Kidney (tissue), 14 donors: Measurements from ENCODE around the gene CTDP1. TPM values are rescaled to one million over a fixed set of nuclear protein-coding genes. Genes with fewer than 3 reads are reported as not detected.

ENCODE experiments used
- DNase-seq, 5 donors: peaks; one replicate each; pipeline ENCODE4 v3.0.0-alpha.2; 2013 to 2020
- FAIRE-seq: peaks from 2 replicates; lab custom pipeline; 2012; peaks lifted over from hg19 to GRCh38; lab: Jason Lieb, UNC
- H3K27ac ChIP-seq, 2 donors: one replicate each; pipeline ENCODE4 v1.7.0; 2013; ENCODE audit warnings: low read depth in 2 of 2, low read length in 2 of 2, inconsistent platforms in 1 of 2
- H3K27me3 ChIP-seq: one replicate; pipeline ENCODE4 v1.7.1; 2013; ENCODE audit warnings: low read length, inconsistent platforms; ENCODE audit not compliant: control insufficient read depth, insufficient read depth
- H3K36me3 ChIP-seq, 3 donors: one replicate each; pipeline versions ENCODE4 v1.7.0 to v1.7.1; 2013; ENCODE audit warnings: low read length in 3 of 3, control low read depth in 1 of 3, inconsistent platforms in 1 of 3; ENCODE audit not compliant: insufficient read depth in 3 of 3, control insufficient read depth in 2 of 3
- H3K4me1 ChIP-seq, 3 donors: one replicate each; pipeline versions ENCODE4 v1.7.0 to v1.7.1; 2013; ENCODE audit warnings: low read length in 3 of 3, inconsistent platforms in 1 of 3, low read depth in 1 of 3; ENCODE audit not compliant: control insufficient read depth in 2 of 3, insufficient read depth in 2 of 3
- H3K4me3 ChIP-seq, 3 donors: one replicate each; pipeline versions ENCODE4 v1.7.0 to v1.8.1; 2013; ENCODE audit warnings: low read length in 3 of 3, control low read depth in 1 of 3, inconsistent platforms in 1 of 3
- H3K9ac ChIP-seq, 3 donors: one replicate each; pipeline versions ENCODE4 v1.7.0 to v1.7.1; 2013; ENCODE audit warnings: low read length in 3 of 3, control low read depth in 1 of 3, inconsistent platforms in 1 of 3
- H3K9me3 ChIP-seq, 3 donors: one replicate each; pipeline versions ENCODE4 v1.7.0 to v1.7.1; 2013; ENCODE audit warnings: low read length in 3 of 3, control low read depth in 1 of 3, inconsistent platforms in 1 of 3; ENCODE audit not compliant: control insufficient read depth in 2 of 3, insufficient read depth in 1 of 3
- intact Hi-C: fragments of 100-400 bp; cut with DNase I; formaldehyde crosslinking; loops from one replicate; pipeline ENCODE4 v1.11.1; 2022
- polyA plus RNA-seq: library from polyadenylated mRNA; stranded (reverse); fragments of 350-450 nt; fragmentation: Illumina TruSeq; extraction: RNeasy Lipid Tissue Mini Kit (QIAGEN cat#74804); gene quantifications from one replicate; pipeline ENCODE4 v1.2.3, GENCODE V29; 2014; ENCODE audit warnings: low read depth, low replicate concordance; ENCODE audit not compliant: insufficient read depth
- total RNA-seq: library from RNA; stranded (reverse); fragmentation: NEBNext Ultra II Directional; extraction: Animal tissue kit (Norgen Biotek cat#: 25700); gene quantifications from one replicate; pipeline ENCODE4 v1.2.1, GENCODE V29; 2021
- TF ChIP-seq, protein P1 (sequence below): IDR thresholded peaks from 3 replicates; pipeline ENCODE4 v1.5.1; 2012; ENCODE audit warnings: mild to moderate bottlenecking, moderate library complexity, borderline replicate concordance; ENCODE audit not compliant: insufficient read depth; ENCODE audit errors: extremely low read depth
- donor health status: control.
- donor health status: control.
- donor health status: control.
- donor health status: control.
- donor health status: control.
- donor health status: DM: yes; HTN: yes; CAD: no.
- donor health status: Normal renal cell carcinoma (clear cell type).

CTDP1 gene
- total and polyA plus RNA-seq, 2 donors from 2014 or later, result 11.1 to 21.8 TPM

DNA sequence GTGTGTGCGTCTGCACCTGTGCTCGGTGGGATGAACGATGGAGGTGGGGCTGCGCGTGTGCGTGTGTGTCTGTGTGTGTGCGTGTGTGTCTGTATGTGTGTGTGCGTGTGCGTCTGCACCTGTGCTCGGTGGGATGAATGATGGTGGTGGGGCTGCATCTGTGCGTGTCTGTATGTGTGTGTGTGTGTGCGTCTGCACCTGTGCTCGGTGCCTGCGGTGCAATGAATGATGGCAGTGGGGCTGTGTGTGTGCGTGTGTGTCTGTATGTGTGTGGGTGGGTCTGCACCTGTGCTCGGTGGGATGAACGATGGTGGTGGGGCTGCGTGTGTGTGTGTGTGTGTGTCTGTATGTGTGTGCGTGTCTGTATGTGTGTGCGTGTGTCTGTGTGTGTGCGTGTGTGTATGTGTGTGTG, 48.5 kb upstream of the CTDP1 start:
- Histone ChIP-seq H3K9ac (no peak overlapping the region), H3K36me3 (no peaks in the 10 kb centered on the region), H3K27me3 (no peaks in the 10 kb centered on the region), H3K27ac (no peak overlapping the region), H3K4me3 (no peak overlapping the region), H3K9me3 (peaks cover 0 to 2% (median 0%) of the 10 kb centered on the region in 3 donors), H3K4me1 (no peaks in the 10 kb centered on the region)
- peak in 1 of 5 donors; percentile 10 for DNase-seq
- intact Hi-C loops, result no loop called here
- TF ChIP-seq, protein P1, sequence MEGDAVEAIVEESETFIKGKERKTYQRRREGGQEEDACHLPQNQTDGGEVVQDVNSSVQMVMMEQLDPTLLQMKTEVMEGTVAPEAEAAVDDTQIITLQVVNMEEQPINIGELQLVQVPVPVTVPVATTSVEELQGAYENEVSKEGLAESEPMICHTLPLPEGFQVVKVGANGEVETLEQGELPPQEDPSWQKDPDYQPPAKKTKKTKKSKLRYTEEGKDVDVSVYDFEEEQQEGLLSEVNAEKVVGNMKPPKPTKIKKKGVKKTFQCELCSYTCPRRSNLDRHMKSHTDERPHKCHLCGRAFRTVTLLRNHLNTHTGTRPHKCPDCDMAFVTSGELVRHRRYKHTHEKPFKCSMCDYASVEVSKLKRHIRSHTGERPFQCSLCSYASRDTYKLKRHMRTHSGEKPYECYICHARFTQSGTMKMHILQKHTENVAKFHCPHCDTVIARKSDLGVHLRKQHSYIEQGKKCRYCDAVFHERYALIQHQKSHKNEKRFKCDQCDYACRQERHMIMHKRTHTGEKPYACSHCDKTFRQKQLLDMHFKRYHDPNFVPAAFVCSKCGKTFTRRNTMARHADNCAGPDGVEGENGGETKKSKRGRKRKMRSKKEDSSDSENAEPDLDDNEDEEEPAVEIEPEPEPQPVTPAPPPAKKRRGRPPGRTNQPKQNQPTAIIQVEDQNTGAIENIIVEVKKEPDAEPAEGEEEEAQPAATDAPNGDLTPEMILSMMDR, result no peak
- no peak for FAIRE-seq

DNA sequence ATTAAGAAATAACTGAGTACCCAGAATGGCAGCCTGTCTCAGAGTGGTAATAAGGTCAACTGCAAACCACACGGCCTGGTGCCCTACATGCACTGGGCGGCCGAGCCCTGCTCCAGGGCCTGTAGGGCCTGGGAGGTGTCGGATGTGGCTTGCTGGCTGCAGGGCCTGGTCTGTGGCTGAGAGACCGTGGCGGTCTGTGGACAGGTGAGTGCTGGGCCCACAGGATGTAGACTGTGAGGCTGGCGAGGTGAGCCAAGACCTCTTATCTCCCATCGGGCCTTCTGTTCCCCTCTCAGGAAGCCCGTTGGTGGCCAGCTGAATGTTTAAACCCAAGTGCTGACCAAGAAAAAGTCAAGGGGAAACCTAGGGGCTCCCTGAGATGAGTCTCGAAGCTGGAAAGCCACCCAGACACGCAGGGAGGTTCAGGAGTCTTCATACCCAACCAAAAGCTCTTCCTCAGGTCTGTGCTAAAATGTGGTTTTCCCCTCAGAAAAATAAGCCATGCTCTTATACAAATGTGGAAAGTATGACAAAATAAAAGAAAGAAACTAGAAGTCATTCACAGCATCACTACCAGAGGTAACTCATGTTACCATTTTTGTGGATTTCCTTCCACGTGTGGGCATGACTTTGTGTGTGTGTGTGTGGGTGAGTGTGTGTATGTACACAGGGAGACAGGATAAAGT, 47.7 kb upstream of the CTDP1 start:
- no peak overlapping the region for H3K27ac ChIP-seq
- no peaks in the 10 kb centered on the region for H3K36me3 ChIP-seq
- DNase-seq (peak in 1 of 5 donors; percentile 2), FAIRE-seq (no peak)
- H3K4me3 ChIP-seq, result no peak overlapping the region
- H3K9me3 ChIP-seq, result peaks cover 0 to 2% (median 0%) of the 10 kb centered on the region in 3 donors
- H3K9ac ChIP-seq, result no peak overlapping the region
- no peaks in the 10 kb centered on the region for H3K4me1 ChIP-seq
- no peaks in the 10 kb centered on the region for H3K27me3 ChIP-seq
- TF ChIP-seq, protein P1, result no peak
- intact Hi-C loops, result no loop called here

DNA sequence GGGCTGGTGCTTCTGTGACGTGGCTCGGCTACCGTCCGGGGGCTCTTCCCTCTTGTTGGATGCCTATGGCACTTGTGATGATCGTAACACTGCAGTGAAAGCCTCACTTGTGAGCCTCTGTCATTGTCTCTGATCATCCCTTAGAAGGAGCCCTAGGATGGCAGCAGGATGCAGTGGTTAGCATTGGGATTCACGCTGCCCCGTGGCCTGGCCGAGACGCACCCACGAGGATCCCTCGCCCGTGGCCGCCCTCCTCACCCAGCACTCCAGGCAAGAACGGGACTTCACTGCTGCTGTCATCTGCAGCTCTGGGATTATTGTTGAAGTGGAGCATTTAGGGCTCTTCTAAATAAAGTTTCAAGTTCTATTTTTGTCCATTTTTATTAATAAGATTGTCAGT, 46.8 kb upstream of the CTDP1 start:
- DNase-seq, result peak in 1 of 5 donors; percentile 4
- Histone ChIP-seq H3K9me3 (peaks cover 0 to 2% (median 0%) of the 10 kb centered on the region in 3 donors), H3K27ac (no peak overlapping the region), H3K27me3 (no peaks in the 10 kb centered on the region), H3K4me1 (no peaks in the 10 kb centered on the region), H3K9ac (no peak overlapping the region), H3K4me3 (no peak overlapping the region), H3K36me3 (no peaks in the 10 kb centered on the region)
- no peak for FAIRE-seq
- intact Hi-C loops, result no loop called here
- TF ChIP-seq, protein P1, result no peak
